HG03045 (cell line): Measurements from ENCODE around the gene PTCH2.
"Not testable (repeated sequence)": the region's sequence is repeated elsewhere in the genome, so short reads cannot be mapped to it uniquely, and the experiment has no call there.

Experiments used
- ATAC-seq: cut with Tn5 transposase; IDR thresholded peaks from one replicate; pipeline ENCODE4 v1.9.1; 2021; ENCODE audit warnings: mild to moderate bottlenecking, moderate library complexity; ENCODE audit not compliant: unreplicated experiment

The PTCH2 gene

DNA sequence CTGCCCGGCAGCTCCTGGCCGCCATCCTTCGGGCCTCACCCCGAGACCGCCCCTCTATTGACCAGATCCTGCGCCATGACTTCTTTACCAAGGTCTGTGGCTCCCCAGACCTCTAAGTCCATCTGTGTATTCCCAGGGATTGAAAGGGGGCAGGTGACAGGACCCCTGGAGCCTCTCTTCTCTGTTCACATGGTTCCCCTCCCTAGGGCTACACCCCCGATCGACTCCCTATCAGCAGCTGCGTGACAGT is 40.1 kb downstream of the PTCH2 start:
- ATAC-seq, result no peak

DNA sequence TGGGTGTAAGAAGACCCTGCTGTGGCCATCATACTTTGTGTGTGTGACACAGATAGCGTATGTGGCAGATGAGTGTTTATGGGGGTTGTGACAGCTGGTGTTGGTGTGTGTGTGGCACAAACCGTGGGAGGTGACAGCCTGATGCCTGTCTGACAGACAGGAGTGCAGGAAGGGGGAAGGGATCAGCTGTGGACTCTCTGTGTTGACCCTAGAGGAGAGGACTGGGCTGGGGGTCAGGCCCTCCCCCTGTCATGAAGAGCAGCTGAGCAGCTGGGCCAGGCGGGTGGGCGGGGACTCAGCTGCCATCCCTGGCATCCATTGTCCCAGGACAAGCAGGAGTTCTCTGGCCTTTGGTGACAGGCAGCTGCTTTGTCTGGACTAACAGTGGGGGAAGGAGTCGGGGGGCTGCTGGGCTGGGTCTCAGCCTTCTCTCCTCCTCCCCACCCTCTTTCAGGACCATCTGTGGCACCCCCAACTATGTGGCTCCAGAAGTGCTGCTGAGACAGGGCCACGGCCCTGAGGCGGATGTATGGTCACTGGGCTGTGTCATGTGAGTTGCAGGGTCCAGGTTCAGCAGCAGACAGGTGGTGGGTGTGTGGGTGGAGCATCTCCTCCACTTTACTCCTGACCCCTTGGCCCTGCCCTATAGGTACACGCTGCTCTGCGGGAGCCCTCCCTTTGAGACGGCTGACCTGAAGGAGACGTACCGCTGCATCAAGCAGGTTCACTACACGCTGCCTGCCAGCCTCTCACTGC is 40.6 kb downstream of the PTCH2 start:
- no peak for ATAC-seq

DNA sequence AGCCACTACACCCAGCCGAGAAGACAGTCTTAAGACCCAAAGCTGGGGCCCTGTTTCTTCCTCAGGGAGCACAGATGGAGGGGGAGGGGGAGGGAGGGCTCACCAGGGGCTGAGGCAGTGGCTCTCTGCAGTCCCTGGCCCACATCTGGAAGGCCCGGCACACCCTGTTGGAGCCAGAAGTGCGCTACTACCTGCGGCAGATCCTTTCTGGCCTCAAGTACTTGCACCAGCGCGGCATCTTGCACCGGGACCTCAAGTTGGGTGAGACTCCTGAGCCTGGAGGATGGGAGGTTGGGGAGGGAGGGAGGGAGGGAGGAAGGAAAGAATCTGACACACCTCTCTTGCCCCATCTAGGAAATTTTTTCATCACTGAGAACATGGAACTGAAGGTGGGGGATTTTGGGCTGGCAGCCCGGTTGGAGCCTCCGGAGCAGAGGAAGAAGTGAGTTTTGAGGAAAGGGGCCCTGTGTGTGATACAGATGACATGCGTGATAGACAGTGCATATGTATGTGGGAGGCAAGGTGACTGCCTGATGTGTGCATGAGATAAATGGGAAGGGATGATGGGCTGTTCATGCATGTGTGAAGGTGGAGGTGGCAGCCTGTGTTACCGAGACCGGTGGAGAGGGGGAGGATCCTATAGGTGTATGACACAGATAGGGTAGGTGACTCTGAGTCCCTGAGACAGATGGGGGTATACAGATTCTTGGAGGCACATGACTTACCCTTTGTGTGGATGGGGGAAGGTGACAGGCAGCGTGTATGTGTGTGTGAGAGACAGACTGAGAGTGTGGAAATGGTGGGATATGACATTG is 41.4 kb downstream of the PTCH2 start:
- ATAC-seq, result no peak

DNA sequence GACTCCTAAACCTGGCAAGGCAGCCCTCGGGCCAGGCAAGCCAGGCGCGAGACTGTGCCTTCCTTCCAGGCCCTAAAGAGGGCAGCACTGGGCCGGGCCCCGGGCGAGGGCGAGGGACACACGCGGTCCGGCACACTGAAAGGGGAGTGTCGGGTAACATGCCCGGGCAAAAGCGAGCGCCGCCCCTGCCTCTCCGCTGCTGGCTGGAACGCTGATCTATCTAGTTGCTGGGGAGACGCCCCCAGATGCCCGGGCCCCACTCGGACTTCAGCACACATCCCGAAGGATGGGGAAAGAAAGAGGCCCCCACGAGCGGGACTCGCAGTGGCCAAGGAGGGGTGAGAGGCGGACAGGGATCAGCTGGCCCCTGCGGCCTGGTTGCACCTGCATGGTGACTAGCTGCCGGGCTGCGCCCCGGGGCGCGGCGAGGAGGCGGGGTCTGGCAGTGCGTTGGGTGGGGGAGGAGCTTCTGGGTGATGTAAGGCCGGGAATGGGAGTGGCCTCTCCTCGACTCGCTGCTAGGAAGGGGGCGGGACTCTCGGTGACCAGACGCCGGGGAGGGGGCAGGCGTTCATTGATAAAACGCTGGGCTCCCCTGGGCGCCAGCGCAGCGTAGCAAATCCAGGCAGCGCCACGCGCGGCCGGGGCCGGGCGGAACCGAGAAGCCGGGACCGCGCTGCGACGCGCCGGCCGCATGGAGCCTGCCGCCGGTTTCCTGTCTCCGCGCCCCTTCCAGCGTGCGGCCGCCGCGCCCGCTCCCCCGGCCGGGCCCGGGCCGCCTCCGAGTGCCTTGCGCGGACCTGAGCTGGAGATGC is 43.1 kb downstream of the PTCH2 start, which contains the start of gene PLK3:
Gene PLK3, plus strand, starts transcription at position 608 of the 815 bp plus-strand sequence. Its CDS starts 87 bp downstream, at position 695.
- ATAC-seq, result peak; percentile 75

DNA sequence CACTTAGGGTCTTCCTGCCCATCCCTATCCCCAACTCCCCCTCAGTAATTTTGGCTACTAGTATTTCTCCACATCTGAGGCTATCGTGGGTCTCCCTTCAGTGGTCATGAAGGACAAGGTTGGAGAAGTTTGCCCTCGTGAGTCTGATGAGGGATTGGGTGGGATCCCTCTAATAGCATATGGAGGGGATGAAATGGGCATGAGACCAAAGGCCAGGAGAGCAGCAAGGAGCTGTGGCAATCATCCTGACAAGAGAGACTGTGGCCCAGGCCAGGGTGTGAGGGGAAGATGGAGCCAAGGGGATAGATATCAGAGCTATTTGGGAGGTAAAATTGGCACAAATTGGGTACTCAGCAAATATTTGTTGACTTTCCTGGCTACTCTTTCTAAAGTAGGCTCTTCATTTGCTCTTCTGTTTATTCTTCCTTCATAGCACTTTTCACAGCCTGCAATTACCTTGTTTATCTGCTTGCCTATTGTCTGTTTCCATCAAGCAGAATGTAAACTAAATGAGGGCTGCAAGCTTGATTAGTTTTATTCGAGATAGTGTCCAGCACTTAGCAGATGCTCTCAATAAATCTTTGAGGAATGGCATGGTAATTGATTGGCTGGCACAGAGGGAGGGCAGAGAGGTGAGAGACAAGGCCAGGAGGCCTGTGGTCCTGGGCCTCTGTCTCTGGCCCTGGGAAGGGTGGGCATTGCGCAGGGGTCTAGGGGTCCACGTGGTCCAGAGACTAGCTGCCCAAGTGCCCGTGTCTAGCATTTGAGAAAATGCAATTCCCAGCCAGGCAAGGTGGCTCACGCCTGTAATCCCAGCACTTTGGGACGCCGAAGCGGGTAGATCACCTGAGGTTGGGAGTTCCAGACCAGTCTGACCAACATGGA is 44.3 kb downstream of the PTCH2 start:
- no peak for ATAC-seq

DNA sequence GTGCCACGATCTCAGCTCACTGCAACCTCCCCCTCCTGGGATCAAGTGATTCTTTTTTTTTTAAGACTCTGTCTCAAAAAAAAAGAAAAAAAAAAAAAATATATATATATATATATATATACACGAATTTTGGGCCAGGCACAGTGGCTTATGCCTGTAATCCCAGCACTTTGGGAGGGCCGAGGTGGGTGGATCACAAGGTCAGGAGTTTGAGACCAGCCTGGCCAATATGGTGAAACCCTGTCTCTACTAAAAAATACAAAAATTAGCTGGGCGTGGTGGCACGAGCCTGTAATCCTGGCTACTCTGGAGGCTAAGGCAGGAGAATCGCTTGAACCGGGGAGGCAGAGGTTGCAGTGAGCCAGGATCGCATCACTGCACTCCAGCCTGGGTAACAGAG is 45.2 kb downstream of the PTCH2 start:
- ATAC-seq, result not testable (repeated sequence)

DNA sequence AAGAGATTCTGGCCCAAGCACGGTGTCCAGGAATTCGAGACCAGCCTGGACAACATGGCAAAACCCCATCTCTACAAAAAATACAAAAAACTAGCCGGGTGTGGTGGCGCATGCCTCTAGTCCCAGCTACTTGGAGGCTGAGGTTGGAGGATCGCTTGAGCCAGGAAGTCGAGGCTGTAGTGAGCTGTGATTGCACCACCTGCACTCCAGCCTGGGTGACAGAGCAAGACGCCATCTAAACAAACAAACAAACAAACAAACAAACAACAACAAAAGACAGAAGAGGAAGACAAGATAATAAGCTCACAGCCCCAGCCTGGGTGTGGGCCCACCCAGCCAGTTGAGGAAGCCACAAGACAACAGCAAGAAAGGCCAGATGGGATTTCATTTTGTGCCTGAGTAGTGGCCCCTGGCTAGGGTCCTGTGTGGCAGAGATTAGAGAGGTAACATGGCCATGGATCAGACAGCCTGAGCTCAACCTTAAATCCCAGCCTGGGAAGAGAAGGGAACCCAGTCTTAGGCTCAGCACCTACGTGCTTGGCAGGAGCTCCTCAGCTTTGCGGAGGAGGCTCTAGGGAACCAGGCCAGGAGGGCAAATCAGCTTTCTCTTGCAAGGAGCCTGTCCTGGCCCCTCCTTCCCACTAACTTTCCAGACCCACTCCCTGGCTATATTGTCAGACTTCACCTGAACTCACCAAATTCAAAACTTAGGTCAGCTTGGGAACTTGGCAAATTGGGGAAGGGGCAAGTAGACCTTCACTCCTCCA is 50.1 kb downstream of the PTCH2 start:
- no peak for ATAC-seq

DNA sequence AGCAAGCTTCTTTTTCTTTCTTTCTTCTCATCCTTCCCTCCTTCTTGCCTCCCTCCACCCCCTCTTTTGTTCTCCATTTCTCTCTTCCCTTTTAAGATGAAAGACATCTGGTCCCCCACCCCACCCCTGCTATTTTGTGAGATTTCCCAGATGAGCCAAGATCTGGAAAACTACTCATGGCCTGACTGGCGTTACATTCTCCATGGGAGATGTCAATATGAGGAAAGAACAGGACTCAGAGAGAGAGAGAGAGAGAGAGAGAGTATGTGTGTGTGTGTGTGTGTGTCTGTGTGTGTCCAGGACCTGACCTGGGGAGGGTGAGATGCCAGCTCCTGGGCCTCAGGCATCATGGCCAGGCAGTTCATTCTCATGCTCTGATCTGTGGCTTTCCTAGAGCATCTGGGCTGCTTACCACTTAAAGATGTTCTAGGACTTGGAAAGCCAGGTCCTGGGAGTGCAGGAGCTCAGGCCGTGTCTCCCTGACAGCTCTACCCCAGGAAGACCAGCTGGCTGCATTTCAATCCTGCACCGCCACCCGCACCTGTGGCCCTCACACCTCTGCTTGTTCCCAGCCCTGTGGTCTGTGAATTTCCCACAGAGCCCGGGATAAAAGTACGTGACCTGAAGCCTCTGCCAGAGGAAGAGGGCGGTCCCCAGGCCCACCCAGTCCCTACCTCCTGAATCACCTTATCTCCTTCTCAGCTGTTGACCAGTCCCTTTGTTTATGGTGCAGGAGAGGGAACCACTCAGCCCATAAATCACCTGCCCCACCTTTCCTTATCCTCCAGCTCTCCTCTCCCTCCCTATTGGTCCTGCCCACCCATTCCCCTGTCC is 51.9 kb downstream of the PTCH2 start:
- ATAC-seq, result no peak

DNA sequence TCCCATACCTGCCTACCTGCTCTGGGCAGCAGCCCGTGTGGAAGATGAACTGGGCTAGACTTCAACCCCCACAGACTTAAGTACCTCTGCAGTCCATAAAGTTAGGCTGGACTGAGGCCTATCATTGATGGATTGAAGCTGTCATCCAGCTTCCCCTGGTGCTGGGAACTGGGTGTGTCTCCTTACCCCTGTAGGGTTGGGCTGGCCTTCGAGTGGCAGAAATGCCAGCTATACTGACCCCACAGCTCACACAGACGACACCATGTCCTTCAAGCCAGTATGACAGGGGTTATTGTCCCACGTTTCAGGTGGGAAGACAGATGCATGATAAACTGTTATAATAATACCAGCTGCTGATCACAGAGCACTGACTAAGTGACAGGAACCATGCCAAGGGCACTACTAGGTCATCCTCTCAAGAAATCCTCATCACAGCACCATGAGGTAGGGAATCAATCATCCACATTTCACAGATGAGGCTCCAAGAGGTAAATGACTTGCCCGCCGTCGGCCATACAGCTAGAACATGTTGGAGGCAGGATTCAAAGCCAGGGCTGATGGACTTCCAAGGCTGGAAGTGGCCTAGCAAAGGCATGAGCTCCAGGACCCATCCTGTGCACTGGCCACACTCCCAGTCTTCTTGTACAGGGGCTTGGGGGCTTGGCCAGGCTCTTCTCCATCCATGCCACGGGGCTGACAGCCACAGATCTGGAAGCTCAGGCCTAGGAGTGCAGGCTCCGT is 54.8 kb downstream of the PTCH2 start, which contains the start of gene BEST4:
Gene BEST4, minus strand, starts transcription at position 51 of the 741 bp plus-strand sequence. CDS start 465 bp downstream, outside the sequence.
- ATAC-seq, result no peak

DNA sequence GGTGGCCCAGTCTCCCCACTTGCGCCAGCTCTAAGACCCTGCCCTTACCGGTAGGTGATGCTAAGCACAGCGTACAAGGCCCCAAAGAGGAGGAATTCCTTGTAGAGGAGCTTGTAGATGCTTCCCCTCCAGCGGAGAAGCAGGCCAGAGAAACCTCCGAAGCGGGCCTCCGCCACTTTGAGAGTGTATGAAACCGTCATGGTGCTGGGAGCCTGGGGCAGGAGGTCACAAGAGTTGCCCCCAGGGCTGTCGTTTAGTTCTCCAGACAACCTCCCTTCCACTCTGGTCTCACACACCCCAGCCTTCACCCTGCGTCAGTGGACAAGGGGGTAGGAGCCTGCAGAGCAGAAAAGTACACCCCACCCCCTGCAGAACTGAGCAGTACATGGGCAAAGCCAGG is 55.5 kb downstream of the PTCH2 start:
- ATAC-seq, result no peak

DNA sequence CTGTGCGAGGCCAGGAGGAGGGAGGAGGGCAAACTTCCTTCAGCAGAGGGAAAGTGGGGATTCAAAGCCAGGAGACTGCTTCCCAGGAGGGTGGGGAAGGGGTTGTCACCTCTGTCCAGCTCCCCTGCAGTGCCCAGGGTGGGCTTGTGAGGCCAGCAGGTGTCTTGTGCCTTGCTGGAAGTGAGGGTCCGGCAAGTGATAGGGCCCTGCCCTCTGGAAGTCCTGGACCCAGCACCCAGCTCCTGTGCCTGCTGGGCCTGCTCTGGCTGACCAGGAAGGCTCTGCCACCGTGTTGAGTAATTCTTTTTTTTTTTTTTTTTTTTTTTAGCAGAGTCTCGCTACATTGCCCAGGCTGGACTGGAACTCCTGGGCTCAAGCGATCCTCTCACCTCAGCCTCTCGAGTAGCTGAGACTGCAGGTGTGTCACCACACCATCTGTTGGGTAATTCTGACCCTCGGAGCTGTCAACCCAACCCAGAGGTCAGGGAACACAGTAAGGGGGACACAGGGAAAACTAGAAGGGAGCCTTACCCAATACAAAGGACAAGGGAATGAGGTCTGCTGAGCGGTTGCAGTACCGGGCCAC is 56.1 kb downstream of the PTCH2 start:
- no peak for ATAC-seq

DNA sequence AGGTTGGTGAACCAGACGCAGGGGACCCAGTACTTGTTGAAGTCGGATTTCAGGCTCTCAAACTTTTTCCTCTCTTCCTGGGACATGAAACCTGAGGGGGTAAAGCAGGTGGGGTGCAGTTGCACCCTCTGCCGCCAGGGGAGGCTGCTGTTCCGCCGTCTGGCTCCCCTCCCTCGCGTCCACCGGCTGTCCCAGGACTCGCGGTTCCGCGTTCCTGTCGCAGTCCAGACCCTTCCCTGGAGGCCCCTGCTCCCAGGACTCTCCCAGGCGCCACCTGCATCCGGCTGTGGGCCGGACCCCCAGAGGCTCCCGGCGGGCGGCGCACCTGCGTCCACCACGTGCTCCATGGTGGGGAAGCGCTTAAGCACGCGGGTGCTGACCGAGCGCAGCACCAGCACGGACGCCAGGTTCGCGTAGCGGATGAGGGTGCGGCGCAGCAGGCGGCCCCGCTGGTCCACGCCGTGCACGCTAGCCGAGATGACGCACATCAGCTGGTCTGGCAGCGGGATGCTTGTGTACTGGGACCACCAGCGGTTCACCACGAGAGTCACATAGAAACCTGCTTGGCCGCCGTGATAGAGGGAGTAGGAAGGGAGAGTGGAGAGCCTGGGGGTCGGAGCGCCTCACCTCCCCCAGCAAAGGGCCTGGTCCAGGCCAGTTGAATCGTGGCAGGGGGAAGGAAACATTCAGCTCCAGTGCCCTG is 56.8 kb downstream of the PTCH2 start:
- ATAC-seq, result no peak

DNA sequence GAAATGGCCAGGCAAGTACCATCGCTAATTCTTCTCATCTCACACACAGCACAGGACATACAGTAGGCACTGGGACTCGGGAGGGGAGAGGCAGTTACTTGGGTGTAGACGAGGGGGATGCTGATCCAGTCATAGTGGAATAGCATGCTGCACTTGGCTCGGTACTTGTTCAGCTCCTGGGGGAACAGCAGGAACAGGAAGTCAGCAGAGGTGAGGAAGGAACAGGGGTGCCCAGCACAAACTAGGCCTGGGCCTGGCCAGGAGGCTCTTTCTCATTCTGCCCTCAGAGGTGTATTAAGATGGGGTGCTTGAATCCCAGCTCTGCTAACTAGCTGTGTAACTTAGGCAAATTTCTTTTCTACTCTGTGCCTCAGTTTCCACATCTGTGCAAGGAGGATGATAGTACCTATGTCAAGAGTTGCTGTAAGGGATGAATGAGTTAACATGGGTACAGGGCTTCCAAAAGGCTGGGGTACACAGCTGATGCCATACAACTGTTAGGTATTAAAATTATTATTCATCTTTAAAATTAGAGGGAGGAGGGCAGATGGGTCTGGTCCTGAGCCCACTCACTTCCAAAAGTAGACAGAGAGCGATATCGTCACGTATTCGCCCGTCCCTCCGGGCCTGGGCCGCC is 57.4 kb downstream of the PTCH2 start:
- ATAC-seq, result no peak

DNA sequence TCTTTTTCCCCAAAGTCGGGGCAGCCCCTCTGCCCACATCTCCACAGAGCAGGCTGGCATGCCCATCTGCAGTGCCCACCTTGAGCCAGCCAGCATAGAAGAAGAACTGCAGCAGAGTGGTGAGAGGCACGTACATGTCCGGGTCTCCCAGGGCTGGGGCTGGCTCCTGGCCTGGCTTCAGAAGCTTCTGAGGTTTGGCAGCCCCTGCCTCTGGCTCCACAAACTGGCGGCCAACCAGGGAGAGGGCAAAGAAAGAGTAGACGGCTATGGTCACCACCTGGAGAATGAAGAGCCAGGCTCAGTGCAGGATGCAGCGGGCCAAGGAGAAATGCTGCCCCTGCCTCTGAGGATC is 58.0 kb downstream of the PTCH2 start:
- ATAC-seq, result no peak

DNA sequence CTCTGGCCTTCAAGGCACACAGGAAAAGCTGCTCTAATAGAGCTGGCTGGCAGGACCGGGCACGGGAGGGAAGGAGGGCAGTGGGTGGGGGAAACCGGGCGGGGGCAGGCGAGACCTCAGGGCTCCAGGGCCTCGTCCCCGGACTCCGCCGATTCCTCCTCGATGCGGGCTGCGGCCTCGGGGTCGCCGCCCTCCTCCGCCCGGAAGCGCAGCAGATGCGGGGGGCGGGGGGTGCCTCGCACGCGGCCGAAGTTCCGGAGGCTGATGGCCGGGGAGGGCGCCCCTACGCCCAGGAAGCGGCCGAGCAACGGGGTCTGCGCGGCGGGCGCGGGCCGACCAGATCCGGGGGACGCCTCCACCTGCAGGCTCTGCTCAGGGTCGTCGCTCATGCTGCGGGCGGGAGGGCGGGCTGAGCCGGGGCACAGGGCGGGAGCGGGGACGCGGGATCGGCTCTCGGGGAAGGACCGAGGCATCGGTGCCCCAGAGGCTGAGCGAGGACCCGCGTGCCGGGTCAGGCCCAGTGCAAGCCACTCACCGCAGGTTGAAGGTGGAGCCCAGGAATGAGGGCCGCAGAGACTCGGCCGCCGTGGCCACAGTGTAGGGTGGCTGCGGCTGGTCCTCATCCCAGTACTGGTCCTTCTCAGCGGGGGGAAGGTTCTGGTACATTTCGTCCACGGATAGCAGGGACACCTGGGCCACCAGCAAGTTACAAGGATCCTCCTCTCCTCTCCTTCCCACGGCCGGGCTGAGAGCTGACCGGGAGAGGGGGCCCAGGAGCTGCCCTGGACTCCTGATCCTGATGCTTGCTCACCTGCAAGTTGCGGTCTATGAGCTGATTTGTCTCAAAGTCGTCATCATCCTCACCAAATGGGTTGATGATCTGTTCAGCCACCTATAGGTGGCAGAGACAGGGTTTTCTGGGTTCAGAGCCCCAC is 58.7 kb downstream of the PTCH2 start:
- no peak for ATAC-seq

DNA sequence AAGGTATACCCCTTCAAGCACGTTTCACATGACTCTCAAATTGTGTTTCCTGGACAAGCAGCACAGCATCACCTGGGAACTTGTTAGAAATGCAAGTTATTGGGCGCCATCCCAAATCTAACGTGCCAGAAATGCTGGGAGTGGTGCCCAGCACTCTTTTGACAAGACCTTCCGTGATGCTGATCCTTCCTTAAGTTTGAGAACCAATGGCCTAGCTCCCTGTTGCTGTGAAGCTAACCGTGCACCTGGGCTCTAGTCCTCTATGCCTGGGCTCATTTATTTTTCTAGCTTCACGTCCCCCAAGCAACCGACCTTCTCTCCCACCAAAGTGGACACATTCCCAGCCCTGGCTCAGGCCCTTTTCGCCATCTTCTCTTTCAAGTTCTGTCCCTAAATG is 59.4 kb downstream of the PTCH2 start:
- ATAC-seq, result no peak
